Measurements from ENCODE around the gene XPR1.

- TF ChIP-seq ZNF274 (IDR thresholded peaks at IDR 0.05; ENCODE audit: low read depth, low read length) (no peak), CTCF (IDR thresholded peaks at IDR 0.05 in 2 of 3, conservative IDR thresholded peaks at IDR 0.05 in 1 of 3; ENCODE audit: borderline replicate concordance in 1 of 3, insufficient read depth in 1 of 3, low read depth in 2 of 3, low read length in 2 of 3) (no peak), REST (IDR thresholded peaks at IDR 0.05; ENCODE audit: low read depth) (no peak), SRF (IDR thresholded peaks at IDR 0.05; ENCODE audit: low read depth) (no peak), SP1 (IDR thresholded peaks at IDR 0.05; ENCODE audit: low read depth) (no peak), POLR2A (IDR thresholded peaks at IDR 0.05; ENCODE audit: borderline replicate concordance, extremely low read depth, insufficient read depth, insufficient read length) (no peak)
Observed at GRCh38 chr1:180892272-180892671, 260.4 kb downstream of the XPR1 start.

Data from HCT116 (cell line).